ENCODE data around the gene GPR32. TPM values are rescaled to one million over a fixed set of nuclear protein-coding genes. Genes with fewer than 3 reads are reported as not detected.
"Not testable (repeated sequence)": the region's sequence is repeated elsewhere in the genome, so short reads cannot be mapped to it uniquely, and the experiment has no call there.

The GPR32 gene
- not detected for polyA plus RNA-seq (2013, experiment 1 of 2; ENCODE audit: insufficient read length)
- polyA plus RNA-seq (2013, experiment 2 of 2; ENCODE audit: insufficient read length) = not detected

- not testable (repeated sequence) for DNase-seq
Measured at GRCh38 chr19:50770164-50770563, at the start of gene GPR32. Gene GPR32 (plus strand): TSS chr19:50770464. CDS start chr19:50770601, 137 bp downstream.

GRCh38 chr19:50720921-50721381, 49.3 kb upstream of the GPR32 start:
- peak; percentile 59 for DNase-seq

- DNase-seq = no peak
Measured at GRCh38 chr19:50721441-50722137, 48.7 kb upstream of the GPR32 start.

- peak; percentile 77 for DNase-seq
Measured at GRCh38 chr19:50722201-50723013, 47.9 kb upstream of the GPR32 start.

- peak; percentile 86 for DNase-seq
Measured at GRCh38 chr19:50723069-50723468, 47.2 kb upstream of the GPR32 start, which contains the start of gene CLEC11A. Gene CLEC11A (plus strand): TSS chr19:50723364. CDS start chr19:50723526, 162 bp downstream.

GRCh38 chr19:50723735-50724521, 46.3 kb upstream of the GPR32 start:
- no peak for DNase-seq

GRCh38 chr19:50724522-50725217, 45.6 kb upstream of the GPR32 start:
- DNase-seq = peak; percentile 99

GRCh38 chr19:50725218-50725910, 44.9 kb upstream of the GPR32 start:
- DNase-seq = no peak

- DNase-seq = no peak
Measured at GRCh38 chr19:50725911-50726230, 44.4 kb upstream of the GPR32 start.

GRCh38 chr19:50728084-50728737, 42.1 kb upstream of the GPR32 start:
- peak; percentile 85 for DNase-seq

GRCh38 chr19:50729894-50730293, 40.4 kb upstream of the GPR32 start:
- no peak for DNase-seq

GRCh38 chr19:50735869-50736268, 34.4 kb upstream of the GPR32 start:
- no peak for DNase-seq

- no peak for DNase-seq
Measured at GRCh38 chr19:50736338-50736737, 33.9 kb upstream of the GPR32 start.

- DNase-seq = no peak
Measured at GRCh38 chr19:50739132-50739913, 30.9 kb upstream of the GPR32 start.

GRCh38 chr19:50739914-50740426, 30.3 kb upstream of the GPR32 start:
- no peak for DNase-seq

GRCh38 chr19:50741179-50741933, 28.9 kb upstream of the GPR32 start:
- no peak for DNase-seq

- DNase-seq = no peak
Measured at GRCh38 chr19:50743537-50743936, 26.7 kb upstream of the GPR32 start.

- no peak for DNase-seq
Measured at GRCh38 chr19:50745221-50745620, 25.0 kb upstream of the GPR32 start.

- DNase-seq = not testable (repeated sequence)
Measured at GRCh38 chr19:50747141-50747540, 23.1 kb upstream of the GPR32 start.

Data from fibroblast of skin of abdomen (primary cell).